NCI-H345 treated with DMSO at 0.1 percent for 48 hours (cell line): ENCODE results near the gene NCLN.

Experiments
- DNase-seq: peaks from one replicate; lab custom pipeline; 2025; ENCODE audit not compliant: unreplicated experiment; lab: John Stamatoyannopoulos, UW

The NCLN gene

DNA sequence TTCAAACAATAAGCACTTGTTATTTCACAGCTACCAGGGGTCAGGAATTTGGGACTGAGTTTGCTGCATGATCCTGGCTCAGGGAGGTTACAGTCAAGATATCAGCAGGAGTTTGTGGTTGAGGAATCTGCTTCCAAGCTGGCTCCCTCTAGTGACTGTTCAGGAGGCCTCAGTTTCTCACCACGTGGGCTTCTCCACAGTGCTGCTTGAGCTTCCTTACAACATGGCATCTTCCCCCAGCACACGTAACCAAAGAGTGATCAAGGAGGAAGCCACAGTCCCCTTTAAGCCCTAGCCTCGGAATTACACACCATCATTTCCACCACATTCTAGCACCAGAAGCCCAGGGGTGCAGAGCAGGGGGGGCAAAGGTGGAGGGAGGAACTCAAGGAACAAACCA, 67.5 kb downstream of the NCLN start:
- no peak for DNase-seq

GRCh38 chr19:3254520-3254919, 68.8 kb downstream of the NCLN start:
- no peak for DNase-seq

DNA sequence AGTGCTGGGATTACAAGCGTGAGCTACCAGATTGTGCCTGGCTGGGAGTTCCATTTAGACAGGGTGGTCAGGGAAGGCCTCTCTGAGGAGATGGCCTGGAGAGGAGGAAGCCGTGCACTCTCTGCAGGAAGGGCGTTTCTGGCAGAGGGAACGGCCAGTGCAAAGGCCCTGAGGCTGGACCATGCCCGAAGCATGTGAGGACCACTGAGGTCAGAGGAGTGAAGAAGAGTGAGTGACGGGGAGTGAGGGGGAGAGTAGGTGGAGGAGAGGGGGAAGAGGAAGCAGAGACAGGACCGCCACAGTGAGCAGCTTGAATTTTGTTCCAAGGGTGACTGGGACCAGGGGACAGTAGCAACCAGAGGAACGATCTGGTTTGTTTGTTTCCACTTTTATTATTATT, 71.3 kb downstream of the NCLN start:
- DNase-seq = no peak
